DMS 273 (cell line): Measurements from ENCODE around the gene SETDB2.

Source experiments
- DNase-seq: peaks from one replicate; lab custom pipeline; 2025; ENCODE audit not compliant: unreplicated experiment; lab: John Stamatoyannopoulos, UW

SETDB2 gene

GRCh38 chr13:49443704-49444523 lies at the start of gene SETDB2, which contains the start of gene CAB39L:
Gene SETDB2, plus strand, starts transcription at chr13:49444274. Its CDS starts 7,620 bp downstream, at chr13:49451894.
Gene CAB39L, minus strand, starts transcription at chr13:49444064. Its CDS starts 61,154 bp downstream, at chr13:49382910.
- DNase-seq = peak; percentile 98

GRCh38 chr13:49395451-49395865 lies 48.6 kb upstream of the SETDB2 start:
- DNase-seq = no peak

DNA sequence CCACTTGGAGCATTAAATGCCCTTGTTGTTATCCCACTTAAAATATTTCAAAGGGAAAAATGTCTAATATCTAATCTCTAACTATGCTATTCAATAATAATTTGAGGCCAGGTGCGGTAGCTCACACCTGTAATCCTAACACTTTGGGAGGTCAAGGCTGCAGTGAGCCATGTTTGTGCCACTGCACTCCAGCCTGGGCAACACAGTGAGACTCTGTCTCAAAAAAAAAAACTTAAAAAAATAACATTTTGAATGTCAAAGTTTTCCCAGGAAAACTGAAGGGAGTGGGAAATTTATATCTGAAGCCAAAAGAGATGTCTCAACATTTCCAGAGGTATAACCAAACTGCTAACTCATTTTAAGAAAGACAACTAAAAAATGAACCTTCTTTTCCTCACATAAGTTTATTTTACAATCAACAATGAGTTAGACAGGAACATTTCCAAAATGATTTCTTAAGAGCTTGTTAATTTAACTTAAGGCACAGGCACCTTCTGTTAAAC lies 48.1 kb upstream of the SETDB2 start:
- DNase-seq = no peak

GRCh38 chr13:49399801-49400472 lies 44.1 kb upstream of the SETDB2 start:
- no peak for DNase-seq

GRCh38 chr13:49400755-49401659 lies 43.1 kb upstream of the SETDB2 start:
- no peak for DNase-seq

DNA sequence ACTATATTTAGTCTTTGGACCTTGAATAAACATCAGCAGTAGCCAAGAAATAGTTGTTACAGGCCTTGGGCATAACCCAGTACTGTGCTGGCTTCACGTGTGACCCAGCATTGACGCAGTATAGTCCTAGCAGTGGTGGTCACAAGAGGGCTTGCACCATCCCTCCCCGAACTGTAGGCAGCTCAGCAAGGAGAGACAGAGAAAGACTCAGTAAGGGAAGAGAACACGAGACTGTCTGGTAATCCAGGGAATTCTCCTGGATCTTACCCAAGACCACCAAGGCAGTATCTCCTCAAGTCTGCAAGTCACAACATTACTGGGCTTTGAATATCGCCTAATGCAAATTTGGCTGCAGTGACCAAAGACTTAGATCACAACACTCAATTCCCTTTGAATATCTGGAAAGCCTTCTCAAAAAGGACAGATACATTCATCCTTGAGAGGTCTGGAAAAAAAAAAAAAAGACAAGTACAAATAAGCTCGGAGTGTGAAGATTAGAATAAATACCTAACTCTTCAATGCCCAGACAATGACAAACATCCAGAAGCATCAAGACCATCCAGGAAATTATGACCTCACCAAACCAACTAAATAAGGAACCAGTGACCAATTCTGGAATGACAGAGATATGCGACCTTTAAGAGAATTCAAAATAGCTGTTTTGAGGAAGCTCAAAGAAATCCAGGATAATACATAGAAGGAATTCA lies 39.9 kb upstream of the SETDB2 start:
- no peak for DNase-seq

GRCh38 chr13:49404703-49405020 lies 39.4 kb upstream of the SETDB2 start:
- DNase-seq = no peak

DNA sequence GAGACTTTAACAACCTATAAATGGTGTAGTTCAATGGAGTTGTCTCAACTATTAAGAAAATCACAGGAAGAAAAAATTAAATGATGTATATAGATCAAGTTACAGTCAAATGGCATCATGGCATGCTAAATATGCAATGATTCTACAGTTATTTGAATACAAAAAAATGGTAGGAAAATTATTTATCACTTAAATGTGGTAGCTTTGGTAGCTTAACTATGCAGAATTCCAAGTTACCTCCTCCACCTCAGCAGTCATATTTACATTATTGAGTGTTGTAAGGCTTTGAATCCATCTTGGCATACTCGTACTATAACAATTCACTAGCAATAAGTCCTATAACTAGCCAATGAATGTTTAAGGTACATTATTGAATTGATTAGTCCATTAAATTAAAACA lies 37.0 kb upstream of the SETDB2 start:
- no peak for DNase-seq

- no peak for DNase-seq
These were observed 36.1 kb upstream of the SETDB2 start for GRCh38 chr13:49407936-49408335.

GRCh38 chr13:49409008-49409407 lies 35.1 kb upstream of the SETDB2 start:
- DNase-seq = no peak

- DNase-seq = peak; percentile 10
These were observed 34.1 kb upstream of the SETDB2 start for GRCh38 chr13:49410006-49410405.

DNA sequence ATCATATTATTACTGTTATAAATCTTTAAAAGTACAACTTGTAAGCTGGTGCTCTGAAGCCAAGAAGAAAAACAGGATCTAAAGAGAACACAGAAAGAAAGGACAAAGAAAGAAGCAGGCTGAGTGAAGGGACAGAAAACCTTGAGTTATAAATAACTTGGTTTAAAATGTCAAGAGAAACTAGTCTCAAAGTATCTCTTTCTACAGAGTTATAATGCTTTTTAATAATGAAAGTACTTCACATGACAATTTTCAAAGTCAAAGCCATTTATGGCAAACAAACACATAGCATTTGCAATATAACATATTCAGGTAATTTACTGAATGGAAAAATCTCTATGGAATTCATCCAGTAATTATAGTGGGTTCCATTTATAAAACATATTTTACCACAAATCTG lies 33.6 kb upstream of the SETDB2 start:
- DNase-seq = no peak

GRCh38 chr13:49411353-49411752 lies 32.7 kb upstream of the SETDB2 start:
- no peak for DNase-seq

GRCh38 chr13:49412749-49413148 lies 31.3 kb upstream of the SETDB2 start:
- DNase-seq = no peak

GRCh38 chr13:49417161-49417560 lies 26.9 kb upstream of the SETDB2 start:
- no peak for DNase-seq

- no peak for DNase-seq
These were observed 25.9 kb upstream of the SETDB2 start for GRCh38 chr13:49418206-49418605.

DNA sequence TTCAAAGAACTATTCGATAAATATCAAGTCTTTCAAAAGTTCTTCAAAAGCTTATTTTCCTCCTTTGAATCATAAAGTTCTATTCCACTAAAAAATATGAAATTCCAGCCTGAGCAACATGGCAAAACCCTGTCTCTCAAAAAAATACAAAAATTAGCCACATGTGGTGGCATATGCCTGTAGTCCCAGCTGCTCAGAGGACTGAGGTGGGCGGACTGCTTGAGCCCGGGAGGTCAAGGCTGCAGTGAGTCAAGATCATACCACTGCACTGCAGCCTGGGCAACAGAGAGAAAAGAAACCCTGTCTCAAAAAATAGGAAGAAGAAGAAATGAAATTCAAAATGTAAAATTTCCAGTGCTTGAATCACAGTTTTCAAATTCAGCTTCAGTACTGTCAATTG lies 24.8 kb upstream of the SETDB2 start:
- no peak for DNase-seq

GRCh38 chr13:49421391-49421790 lies 22.7 kb upstream of the SETDB2 start:
- DNase-seq = peak; percentile 18

GRCh38 chr13:49424011-49424560 lies 20.0 kb upstream of the SETDB2 start:
- DNase-seq = no peak

GRCh38 chr13:49428041-49428763 lies 15.9 kb upstream of the SETDB2 start:
- no peak for DNase-seq
